Frontal cortex (tissue), 4 donors: ENCODE data around the gene MRPL48. TPM values are rescaled to one million over a fixed set of nuclear protein-coding genes. Genes with fewer than 3 reads are reported as not detected.

Experiments
- DNase-seq, 2 donors: peaks; one replicate each; pipeline ENCODE4 v3.0.0; 2012; ENCODE audit warnings: low spot score in 2 of 2
- FAIRE-seq: peaks from 2 replicates; lab custom pipeline; 2012; peaks lifted over from hg19 to GRCh38; lab: Jason Lieb, UNC
- total RNA-seq: library from RNA; depleted of rRNA; stranded (reverse); fragments of >200 nt; gene quantifications from one replicate; pipeline ENCODE4 v1.2.3, GENCODE V29; 2014
- donor health status: control.
- donor health status: control.
- donor health status: control.

MRPL48 gene
- total RNA-seq, 1 donor from 2014 or later = 29.8 TPM

- FAIRE-seq (no peak), DNase-seq (no peak)
Measured at GRCh38 chr11:73818846-73819245, 31.2 kb downstream of the MRPL48 start.

GRCh38 chr11:73830261-73830660 is 42.6 kb downstream of the MRPL48 start:
- FAIRE-seq (no peak), DNase-seq (no peak)

- no peak for FAIRE-seq
- no peak for DNase-seq
Measured at GRCh38 chr11:73833067-73833466, 45.4 kb downstream of the MRPL48 start.

GRCh38 chr11:73838443-73839122 is 50.9 kb downstream of the MRPL48 start:
- DNase-seq = peak in 1 of 2 donors; percentile 11
- FAIRE-seq = no peak

- no peak for FAIRE-seq
- DNase-seq = no peak
Measured at GRCh38 chr11:73839123-73839457, 51.4 kb downstream of the MRPL48 start.

GRCh38 chr11:73851046-73851764 is 63.5 kb downstream of the MRPL48 start:
- no peak for DNase-seq
- FAIRE-seq = no peak

- DNase-seq = no peak
- no peak for FAIRE-seq
Measured at GRCh38 chr11:73852049-73852448, 64.4 kb downstream of the MRPL48 start.

- FAIRE-seq (no peak), DNase-seq (no peak)
Measured at GRCh38 chr11:73854680-73855079, 67.0 kb downstream of the MRPL48 start.

GRCh38 chr11:73856031-73856567 is 68.4 kb downstream of the MRPL48 start:
- FAIRE-seq = peak; percentile 45
- peak in 1 of 2 donors; percentile 23 for DNase-seq

GRCh38 chr11:73859671-73860070 is 72.0 kb downstream of the MRPL48 start:
- DNase-seq (no peak), FAIRE-seq (no peak)

- no peak for DNase-seq
Measured at GRCh38 chr11:73860202-73860601, 72.5 kb downstream of the MRPL48 start.

GRCh38 chr11:73862986-73863385 is 75.3 kb downstream of the MRPL48 start:
- DNase-seq = no peak
- no peak for FAIRE-seq

More at GRCh38 chr11:73860202-73860601, 72.5 kb downstream of the MRPL48 start:
- no peak for FAIRE-seq

GRCh38 chr11:73866095-73866579 is 78.5 kb downstream of the MRPL48 start:
- no peak for FAIRE-seq
- DNase-seq = no peak

GRCh38 chr11:73866586-73866996 is 78.9 kb downstream of the MRPL48 start:
- FAIRE-seq = no peak
- no peak for DNase-seq

GRCh38 chr11:73869332-73869949 is 81.8 kb downstream of the MRPL48 start:
- DNase-seq (no peak), FAIRE-seq (no peak)

- FAIRE-seq (no peak), DNase-seq (no peak)
Measured at GRCh38 chr11:73870261-73870660, 82.6 kb downstream of the MRPL48 start.

- no peak for FAIRE-seq
- no peak for DNase-seq
Measured at GRCh38 chr11:73872749-73873357, 85.2 kb downstream of the MRPL48 start.

GRCh38 chr11:73875380-73875779 is 87.7 kb downstream of the MRPL48 start:
- DNase-seq (no peak), FAIRE-seq (no peak)

- no peak for DNase-seq
- no peak for FAIRE-seq
Measured at GRCh38 chr11:73875840-73876239, 88.2 kb downstream of the MRPL48 start.
